ENCODE results near the gene SHISA5.
"Not testable (repeated sequence)": the region's sequence is repeated elsewhere in the genome, so short reads cannot be mapped to it uniquely, and the experiment has no call there.

Gene SHISA5

DNA sequence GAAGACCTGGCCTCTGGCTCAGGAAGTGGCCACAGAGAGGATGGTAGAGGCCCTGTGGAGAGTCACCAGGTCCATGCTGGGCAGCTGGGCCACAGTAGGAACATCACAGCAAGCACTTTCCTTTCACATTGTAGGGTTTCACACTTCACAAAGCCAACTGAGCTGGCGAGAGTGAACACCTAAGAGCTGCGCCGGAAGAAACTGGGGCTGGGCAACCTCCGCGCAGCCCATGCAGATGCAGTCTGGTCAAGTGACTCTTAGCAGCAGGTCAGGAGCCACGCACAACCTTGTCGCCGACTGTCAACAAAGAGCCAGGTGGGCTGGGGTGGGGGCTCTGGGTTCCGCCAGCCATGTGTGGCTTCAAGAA lies 15.3 kb upstream of the SHISA5 start:
- DNase-seq (ENCODE audit: low spot score): no peak

GRCh38 chr3:48518638-48519276 lies 14.8 kb upstream of the SHISA5 start:
- DNase-seq (ENCODE audit: low spot score): no peak

- no peak for DNase-seq (ENCODE audit: low spot score)
These were observed 14.1 kb upstream of the SHISA5 start for GRCh38 chr3:48518069-48518468.

DNA sequence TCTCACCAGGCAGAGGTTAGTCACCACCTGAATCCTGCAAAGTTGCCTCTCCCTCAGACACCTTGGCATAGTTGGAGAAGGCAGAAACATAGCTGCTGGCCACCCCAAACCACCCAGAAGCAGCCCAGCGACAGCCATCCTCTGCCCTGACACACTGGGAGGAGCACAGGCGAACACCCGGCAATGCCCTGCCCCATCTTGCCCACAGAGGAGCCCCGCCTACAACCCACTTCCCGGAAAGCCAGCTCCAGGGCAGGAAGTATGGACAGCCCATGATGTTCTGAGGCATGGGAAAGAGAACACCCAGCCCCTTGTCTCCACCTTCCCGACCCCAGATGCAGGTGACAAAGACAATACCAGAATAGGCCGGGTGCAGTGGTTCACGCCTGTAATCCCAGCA lies 12.6 kb upstream of the SHISA5 start:
- DNase-seq (ENCODE audit: low spot score): no peak

GRCh38 chr3:48514431-48515227 lies 10.7 kb upstream of the SHISA5 start:
- DNase-seq (ENCODE audit: low spot score): no peak

- no peak for DNase-seq (ENCODE audit: low spot score)
These were observed 7.6 kb upstream of the SHISA5 start for GRCh38 chr3:48511551-48511950.

GRCh38 chr3:48507256-48508061 lies 3.5 kb upstream of the SHISA5 start:
- peak; percentile 73 for DNase-seq (ENCODE audit: low spot score)

DNA sequence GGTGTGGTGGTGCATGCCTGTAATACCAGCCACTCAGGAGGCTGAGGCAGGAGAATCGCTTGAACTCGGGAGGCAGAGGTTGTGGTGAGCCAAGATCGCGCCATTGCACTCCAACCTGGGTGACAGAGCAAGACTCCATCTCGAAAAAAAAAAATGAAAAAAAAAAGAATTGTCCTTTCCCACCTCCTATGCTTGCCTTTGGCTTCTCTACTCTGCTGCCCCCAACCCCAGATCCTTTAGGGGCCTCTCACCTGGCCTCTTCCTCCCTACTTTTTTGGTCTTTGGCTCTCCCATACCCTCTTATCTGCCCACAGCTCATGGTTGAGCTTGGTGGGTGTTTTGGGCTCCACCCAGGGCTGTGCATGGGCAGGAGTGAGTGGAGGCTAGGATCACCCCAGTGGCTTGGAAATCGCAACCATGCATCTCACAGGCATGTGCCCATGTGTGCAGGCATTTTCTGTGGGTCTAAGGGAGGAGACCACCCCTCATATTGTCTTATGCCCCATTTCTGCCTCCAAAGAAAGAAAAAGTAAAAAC lies 2.1 kb upstream of the SHISA5 start:
- DNase-seq (ENCODE audit: low spot score): no peak

GRCh38 chr3:48505146-48505545 lies 1.2 kb upstream of the SHISA5 start:
- DNase-seq (ENCODE audit: low spot score): no peak

DNA sequence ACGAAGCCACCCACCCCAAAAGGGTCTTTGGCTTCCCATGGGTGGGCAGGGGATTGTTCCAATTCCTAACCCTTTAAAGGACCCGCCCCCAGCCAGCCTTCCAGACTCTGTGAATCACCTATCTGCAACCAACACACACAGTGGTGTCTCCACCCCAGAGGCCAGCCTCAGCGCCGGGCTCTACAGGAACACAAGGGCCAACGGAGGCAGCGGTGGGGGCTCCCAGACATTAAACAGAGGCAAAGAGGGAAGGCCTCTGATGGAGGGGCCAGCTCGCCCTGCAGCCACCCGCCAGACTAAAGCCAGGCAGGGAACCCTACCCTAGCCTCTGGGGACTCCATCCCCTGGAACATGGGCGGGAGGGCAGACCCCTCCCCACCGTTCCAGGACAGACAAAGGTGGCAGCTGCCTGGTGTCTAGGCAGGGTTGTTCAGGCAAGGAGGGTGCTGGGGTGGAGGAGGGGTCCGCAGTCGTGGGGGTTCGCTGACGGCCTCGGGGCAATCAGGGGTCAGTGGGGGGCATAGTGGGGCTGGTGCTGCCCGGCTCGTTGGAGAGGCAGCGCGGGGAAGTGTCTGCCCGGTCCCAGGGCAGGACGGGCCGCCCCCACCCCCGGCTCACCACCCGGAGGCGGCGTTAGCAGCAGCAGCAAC lies 448 bp downstream of the SHISA5 start:
- no peak for DNase-seq (ENCODE audit: low spot score)

- DNase-seq (ENCODE audit: low spot score): peak; percentile 78
These were observed 1.2 kb downstream of the SHISA5 start for GRCh38 chr3:48502728-48503168.

DNA sequence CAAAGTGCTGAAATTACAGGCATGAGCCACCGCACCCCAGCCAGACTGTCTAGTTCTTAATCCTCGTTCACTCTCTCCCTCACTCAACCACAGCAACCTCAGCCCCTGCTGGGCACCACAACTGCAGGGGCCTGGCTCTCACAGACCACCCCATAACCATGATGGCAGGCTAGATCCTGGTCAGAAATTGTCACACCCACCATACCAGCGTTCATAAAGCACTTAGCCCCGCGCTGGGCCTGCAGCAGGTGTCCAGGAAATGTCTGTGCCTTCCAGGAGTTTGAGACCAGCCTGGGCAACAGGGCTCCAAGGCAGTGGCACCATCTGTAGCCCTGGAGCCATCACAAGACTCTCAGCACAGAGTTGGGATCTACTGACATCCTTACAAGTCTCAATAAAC lies 1.9 kb downstream of the SHISA5 start:
- no peak for DNase-seq (ENCODE audit: low spot score)

- no peak for DNase-seq (ENCODE audit: low spot score)
These were observed 2.8 kb downstream of the SHISA5 start for GRCh38 chr3:48501196-48501595.

DNA sequence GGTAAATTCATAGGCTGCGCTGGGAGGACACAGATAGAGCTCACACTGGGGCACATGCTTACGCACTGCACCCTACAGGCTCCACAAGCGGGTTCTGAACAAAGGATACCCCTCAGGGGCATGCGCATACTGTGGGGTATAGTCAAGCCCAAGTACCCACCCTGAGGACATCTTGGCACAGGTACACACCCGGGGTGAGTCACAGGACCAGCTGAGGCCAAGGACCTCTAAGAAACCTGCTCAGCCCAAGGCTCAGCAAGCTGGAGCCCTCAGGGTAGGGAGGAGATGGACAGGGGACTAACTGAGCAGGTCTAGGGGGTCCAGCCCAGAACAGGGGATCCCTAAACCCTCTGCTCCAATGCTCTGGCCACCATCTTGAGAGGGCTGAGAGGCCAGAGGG lies 3.3 kb downstream of the SHISA5 start:
- no peak for DNase-seq (ENCODE audit: low spot score)

DNA sequence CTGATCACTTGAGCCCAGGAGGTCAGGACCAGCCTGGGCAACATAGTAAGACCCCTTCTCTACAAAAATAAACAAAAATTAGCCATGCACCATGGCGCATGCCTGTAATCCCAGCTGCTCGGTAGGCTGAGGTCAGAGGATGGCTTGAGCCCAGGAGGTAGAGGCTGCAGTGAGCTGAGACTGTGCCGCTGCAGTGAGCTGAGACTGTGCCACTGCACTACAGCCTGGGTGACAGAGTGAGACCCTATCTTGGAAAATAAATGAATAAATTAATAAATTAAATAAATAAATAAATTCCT lies 10.8 kb downstream of the SHISA5 start:
- no peak for DNase-seq (ENCODE audit: low spot score)

DNA sequence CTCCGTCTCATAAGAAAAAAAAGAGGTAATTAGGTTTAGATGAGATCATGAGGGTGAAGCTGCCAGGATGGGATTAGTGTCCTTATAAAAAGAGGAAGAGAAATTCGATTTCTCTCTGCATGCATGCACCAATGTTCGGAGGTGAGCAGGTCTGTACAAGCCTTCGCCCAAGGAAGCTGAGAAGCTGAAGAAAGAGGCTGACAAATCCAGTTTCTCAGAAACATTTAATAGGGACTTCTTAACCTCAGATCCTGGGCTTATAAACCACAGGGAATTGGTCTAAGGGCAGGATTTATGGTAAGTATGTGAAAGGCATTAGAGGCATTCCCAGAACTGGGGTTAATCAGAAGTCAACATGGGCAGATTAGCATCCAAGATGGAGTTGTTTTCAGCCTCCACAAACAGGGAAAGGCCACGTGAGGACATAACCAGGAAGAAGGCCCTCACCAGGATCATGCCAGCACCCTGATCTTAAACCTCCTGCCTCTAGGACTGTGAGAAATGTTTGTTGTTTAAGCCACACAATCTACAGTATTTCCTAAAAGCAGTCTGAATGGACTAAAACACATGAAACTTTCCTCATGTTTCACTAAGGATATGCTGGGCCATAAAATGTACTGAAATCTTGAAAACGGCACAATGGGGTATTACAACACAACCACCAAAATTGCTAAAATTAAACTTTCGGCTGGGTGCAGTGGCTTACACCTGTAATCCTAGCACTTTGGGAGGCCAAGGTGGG lies 11.3 kb downstream of the SHISA5 start:
- no peak for DNase-seq (ENCODE audit: low spot score)

DNA sequence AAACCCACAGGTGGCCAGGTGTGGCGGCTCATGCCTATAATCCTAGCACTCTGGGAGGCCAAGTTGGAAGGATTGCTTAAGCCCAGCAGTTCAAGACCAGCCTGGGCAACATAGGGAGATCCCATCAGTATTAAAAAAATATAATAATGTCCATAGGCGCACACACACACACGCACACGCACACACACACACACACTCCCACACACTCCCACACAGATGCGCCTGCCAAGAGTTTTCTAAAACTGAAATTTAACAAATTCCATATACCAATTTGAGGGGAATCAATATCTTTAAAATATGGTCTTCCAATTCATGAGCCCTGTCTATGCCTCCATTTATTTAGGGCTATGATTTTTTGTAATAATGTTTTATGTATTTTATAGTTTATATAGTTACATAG lies 17.0 kb downstream of the SHISA5 start:
- no peak for DNase-seq (ENCODE audit: low spot score)

GRCh38 chr3:48482822-48483221 lies 21.2 kb downstream of the SHISA5 start:
- not testable (repeated sequence) for DNase-seq (ENCODE audit: low spot score)

DNA sequence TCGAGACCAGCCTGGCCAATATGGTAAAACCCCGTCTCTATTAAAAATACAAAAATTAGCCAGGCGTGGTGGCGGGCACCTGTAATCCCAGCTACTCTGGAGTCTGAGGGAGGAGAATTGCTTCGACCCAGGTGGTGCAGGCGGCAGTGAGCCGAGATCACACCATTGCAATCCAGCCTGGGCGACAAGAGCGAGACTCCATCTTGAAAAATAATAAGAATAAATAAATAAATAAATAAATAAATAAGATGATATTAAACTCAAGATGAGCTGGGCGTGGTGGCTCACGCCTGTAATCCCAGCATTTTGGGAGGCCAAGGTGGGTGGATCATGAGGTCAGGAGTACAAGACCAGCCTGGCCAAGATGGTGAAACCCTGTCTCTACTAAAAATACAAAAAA lies 23.1 kb downstream of the SHISA5 start:
- DNase-seq (ENCODE audit: low spot score): not testable (repeated sequence)

DNA sequence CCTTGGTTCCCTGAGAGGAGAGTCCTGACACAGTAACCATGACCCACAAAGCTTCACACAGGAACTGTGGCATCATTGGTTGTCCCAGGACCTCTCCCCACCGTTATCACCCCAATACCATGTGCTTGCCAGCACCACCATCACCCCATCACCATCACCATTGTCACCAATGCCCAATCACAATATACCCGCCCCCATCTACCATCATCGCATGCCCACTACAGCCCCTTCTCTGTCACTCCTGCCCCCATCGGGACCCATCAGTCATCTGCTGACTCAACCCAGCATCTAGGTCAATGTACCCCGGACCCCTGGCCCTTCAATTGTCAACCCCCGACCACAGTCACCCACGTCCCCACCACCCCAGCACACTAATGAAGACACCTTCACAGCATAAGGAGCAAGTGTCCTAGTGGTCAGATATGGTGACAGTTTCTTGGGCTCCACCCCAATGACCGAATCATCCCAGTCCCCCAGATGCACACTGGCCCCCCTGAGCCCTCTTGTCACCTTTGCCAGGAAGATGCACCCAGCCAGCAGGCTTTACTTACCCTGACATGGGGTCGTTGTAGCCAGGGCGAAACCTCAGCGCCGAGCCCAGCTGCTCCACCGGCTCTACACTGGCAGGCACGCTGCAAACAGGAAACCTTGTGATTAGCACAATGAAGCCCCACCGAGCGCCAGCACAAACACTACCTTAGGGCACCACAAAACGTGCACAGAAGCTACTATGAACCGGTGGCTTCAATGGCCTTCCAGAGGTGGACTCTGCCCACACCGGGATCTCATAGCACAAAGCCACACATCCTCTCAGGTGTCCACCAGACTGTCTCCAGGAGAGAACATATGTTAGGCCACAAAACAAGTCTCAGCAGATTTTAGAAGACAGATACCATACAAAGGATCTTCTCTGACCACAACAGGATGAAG lies 25.1 kb downstream of the SHISA5 start:
- no peak for DNase-seq (ENCODE audit: low spot score)

All from cerebellar cortex (tissue), 1 donor.